ENCODE results near the gene KRT78. TPM values are rescaled to one million over a fixed set of nuclear protein-coding genes. Genes with fewer than 3 reads are reported as not detected.

KRT78 gene, protein sequence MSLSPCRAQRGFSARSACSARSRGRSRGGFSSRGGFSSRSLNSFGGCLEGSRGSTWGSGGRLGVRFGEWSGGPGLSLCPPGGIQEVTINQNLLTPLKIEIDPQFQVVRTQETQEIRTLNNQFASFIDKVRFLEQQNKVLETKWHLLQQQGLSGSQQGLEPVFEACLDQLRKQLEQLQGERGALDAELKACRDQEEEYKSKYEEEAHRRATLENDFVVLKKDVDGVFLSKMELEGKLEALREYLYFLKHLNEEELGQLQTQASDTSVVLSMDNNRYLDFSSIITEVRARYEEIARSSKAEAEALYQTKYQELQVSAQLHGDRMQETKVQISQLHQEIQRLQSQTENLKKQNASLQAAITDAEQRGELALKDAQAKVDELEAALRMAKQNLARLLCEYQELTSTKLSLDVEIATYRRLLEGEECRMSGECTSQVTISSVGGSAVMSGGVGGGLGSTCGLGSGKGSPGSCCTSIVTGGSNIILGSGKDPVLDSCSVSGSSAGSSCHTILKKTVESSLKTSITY
- total RNA-seq, result not detected in 2 replicates

GRCh38 chr12:52848661-52849255 is at the start of gene KRT78:
Gene KRT78 (minus strand): TSS chr12:52848994. CDS start chr12:52848930, 64 bp downstream.

GRCh38 chr12:52833922-52834726 is 14.7 kb downstream of the KRT78 start, which contains the start of gene KRT79:
Gene KRT79 (minus strand): TSS chr12:52834311. CDS start chr12:52834260, 51 bp downstream.

GRCh38 chr12:52813885-52814709 is 34.7 kb downstream of the KRT78 start, which contains the start of gene KRT4:
Gene KRT4 (minus strand): TSS chr12:52814116. CDS start chr12:52814058, 58 bp downstream.

GRCh38 chr12:52795694-52796428 is 52.9 kb downstream of the KRT78 start, which contains the start of gene KRT3:
Gene KRT3 (minus strand): TSS chr12:52796117. CDS start chr12:52796042, 75 bp downstream.

Other genes with a start within 250 kb of the KRT78 start
- gene KRT72, start 247.5 kb downstream of the KRT78 start, total RNA-seq, result not detected in 2 replicates
- gene KRT73, start 230.4 kb downstream of the KRT78 start, total RNA-seq, result not detected in 2 replicates
- not detected in 2 replicates for gene KRT2, start 196.8 kb downstream of the KRT78 start, total RNA-seq
- gene KRT1, start 168.6 kb downstream of the KRT78 start, total RNA-seq, result not detected in 2 replicates
- not detected in 2 replicates for gene KRT77, start 145.5 kb downstream of the KRT78 start, total RNA-seq
- gene KRT76, start 71.6 kb downstream of the KRT78 start, total RNA-seq, result not detected in 2 replicates
- not detected in 2 replicates for gene KRT3, start 52.9 kb downstream of the KRT78 start, total RNA-seq
- not detected in 2 replicates for gene KRT4, start 34.9 kb downstream of the KRT78 start, total RNA-seq
- not detected in 2 replicates for gene KRT79, start 14.7 kb downstream of the KRT78 start, total RNA-seq
- 551 and 563 TPM in 2 replicates for gene KRT8, start 56.1 kb upstream of the KRT78 start, total RNA-seq
- 1,160 and 1,174 TPM in 2 replicates for gene KRT18, start 100.1 kb upstream of the KRT78 start, total RNA-seq
- 422 and 508 TPM in 2 replicates for gene EIF4B, start 157.5 kb upstream of the KRT78 start, total RNA-seq
- 80.5 and 88.8 TPM in 2 replicates for gene TNS2, start 201.1 kb upstream of the KRT78 start, total RNA-seq
- gene SPRYD3, start 230.4 kb upstream of the KRT78 start, total RNA-seq, result 28.5 and 44.1 TPM in 2 replicates
- 1,168 and 1,628 TPM in 2 replicates for gene IGFBP6, start 248.7 kb upstream of the KRT78 start, total RNA-seq